Caco-2 (cell line): ENCODE data around the gene GIGYF1. TPM values are rescaled to one million over a fixed set of nuclear protein-coding genes. Genes with fewer than 3 reads are reported as not detected.

Source experiments
- BruUV-seq: library from RNA; stranded (reverse); fragments of 400-500 nt; replicated peaks from 2 replicates; lab custom pipeline; 2021; lab: Mats Ljungman, UMichigan
- CTCF ChIA-PET: fragments of 300-600 bp; sonication (Branson Sonifier 250); formaldehyde crosslinking; loops from one replicate; lab custom pipeline; 2022; ENCODE audit warnings: antibody characterized with exemption; lab: Charles Lee
- POLR2A ChIA-PET: fragments of 300-600 bp; sonication (Branson Sonifier 250); formaldehyde crosslinking; loops from one replicate; lab custom pipeline; 2022; ENCODE audit warnings: antibody characterized with exemption; lab: Charles Lee
- DNase-seq, 2 experiments: peaks; one replicate each; pipeline versions ENCODE4 v3.0.0 to v3.0.0-alpha.2; 2020 to 2022
- H3K27me3 ChIP-seq: replicated peaks from 2 replicates; pipeline ENCODE4 v1.6.0; 2011; ENCODE audit warnings: low read length; ENCODE audit not compliant: control insufficient read depth, insufficient read depth
- H3K36me3 ChIP-seq: 2 replicates; pipeline ENCODE4 v1.5.1; 2011; ENCODE audit warnings: low read length; ENCODE audit not compliant: control insufficient read depth, insufficient read depth
- H3K4me1 ChIP-seq: fragments of 250-450 bp; sonication (Bioruptor Pico); 2 replicates; pipeline ENCODE4 v1.5.1; 2020; ENCODE audit warnings: mild to moderate bottlenecking
- H3K4me3 ChIP-seq: 2 replicates; pipeline ENCODE4 v1.5.1; 2011; ENCODE audit warnings: low read depth, mild to moderate bottlenecking, control low read depth, low read length
- H3K9me3 ChIP-seq: fragments of 250-450 bp; sonication (Bioruptor Pico); 2 replicates; pipeline ENCODE4 v1.5.1; 2020; ENCODE audit warnings: mild to moderate bottlenecking, moderate library complexity
- H3K27ac Mint-ChIP-seq: one replicate; pipeline ENCODE4 v1.8.0; 2022; ENCODE audit warnings: mixed read lengths; ENCODE audit not compliant: unreplicated experiment
- H3K27me3 Mint-ChIP-seq: one replicate; pipeline ENCODE4 v1.8.0; 2022; ENCODE audit warnings: mixed read lengths; ENCODE audit not compliant: insufficient read depth, unreplicated experiment
- H3K36me3 Mint-ChIP-seq: one replicate; pipeline ENCODE4 v1.8.0; 2022; ENCODE audit warnings: mild to moderate bottlenecking, mixed read lengths; ENCODE audit not compliant: insufficient read depth, unreplicated experiment
- H3K4me1 Mint-ChIP-seq: one replicate; pipeline ENCODE4 v1.8.0; 2022; ENCODE audit warnings: low read depth, mixed read lengths; ENCODE audit not compliant: unreplicated experiment
- H3K4me3 Mint-ChIP-seq: one replicate; pipeline ENCODE4 v1.8.0; 2022; ENCODE audit warnings: mild to moderate bottlenecking, moderate library complexity, mixed read lengths; ENCODE audit not compliant: unreplicated experiment
- H3K9me3 Mint-ChIP-seq: one replicate; pipeline ENCODE4 v1.8.0; 2022; ENCODE audit warnings: mixed read lengths; ENCODE audit not compliant: unreplicated experiment
- CTCF ChIP-seq, 2 experiments: fragments of 200-600 bp in 1 of 2; IDR thresholded peaks; 1 replicate in 1 of 2; 2 replicates in 1 of 2; pipeline versions ENCODE4 v1.5.1 to v1.8.0; 2011 to 2022; ENCODE audit warnings: antibody characterized with exemption in 1 of 2, control low read depth in 1 of 2, inconsistent platforms in 1 of 2, low read depth in 1 of 2, low read length in 1 of 2, mild to moderate bottlenecking in 1 of 2, moderate library complexity in 1 of 2; ENCODE audit not compliant: insufficient read depth in 1 of 2, severe bottlenecking in 1 of 2, unreplicated experiment in 1 of 2
- intact Hi-C: fragments of 100-400 bp; cut with micrococcal nuclease; formaldehyde crosslinking; loops from one replicate; pipeline ENCODE4 v1.10.0; 2022; ENCODE audit not compliant: unreplicated experiment
- total RNA-seq: library from RNA; stranded (reverse); gene quantifications from 2 replicates; pipeline ENCODE4 v1.2.3, GENCODE V29; 2022

The GIGYF1 gene
- total RNA-seq, 1 experiment from 2014 or later = 53.1 TPM

- no peaks in the 10 kb centered on the region for H3K27me3 Mint-ChIP-seq
- no peaks in the 10 kb centered on the region for H3K9me3 Mint-ChIP-seq
- Histone ChIP-seq H3K4me3 (no peak overlapping the region), H3K9me3 (no peaks in the 10 kb centered on the region), H3K4me1 (no peaks in the 10 kb centered on the region; the same call in 1 of the 2 replicates), H3K36me3 (peaks cover 16% of the 10 kb centered on the region), H3K27me3 (no peaks in the 10 kb centered on the region)
- no peak overlapping the region for H3K27ac Mint-ChIP-seq
- no TSS peak for BruUV-seq
- intact Hi-C loops = no loop called here
- no peak for TF ChIP-seq CTCF (IDR thresholded peaks at IDR 0.05; ENCODE audit: insufficient read depth in 1 of 2, low read depth in 1 of 2, low read length in 1 of 2, severe bottlenecking in 1 of 2, unreplicated experiment in 1 of 2)
- H3K36me3 Mint-ChIP-seq = peaks cover 75% of the 10 kb centered on the region
- POLR2A ChIA-PET = no interaction called here
- no peak overlapping the region for H3K4me3 Mint-ChIP-seq
- H3K4me1 Mint-ChIP-seq = peaks cover 6% of the 10 kb centered on the region
- CTCF ChIA-PET = interaction anchor here (0.6 to 1.6 kb wide), 3 partner anchors 25 to 141 kb away, joined by 3 to 6 read pairs (median 4); partner anchors contain the start of gene POP7
- DNase-seq = no peak
Measured at GRCh38 chr7:100680576-100681271, 13.3 kb downstream of the GIGYF1 start.

- no peak for DNase-seq
- H3K36me3 ChIP-seq = peaks cover 11% of the 10 kb centered on the region
- no peaks in the 10 kb centered on the region; the same call in 1 of the 2 replicates for H3K4me1 ChIP-seq
- intact Hi-C loops = no loop called here
- H3K9me3 ChIP-seq = no peaks in the 10 kb centered on the region
- H3K4me3 Mint-ChIP-seq = no peak overlapping the region
- no peak for TF ChIP-seq CTCF (IDR thresholded peaks at IDR 0.05; ENCODE audit: insufficient read depth in 1 of 2, low read depth in 1 of 2, low read length in 1 of 2, severe bottlenecking in 1 of 2, unreplicated experiment in 1 of 2)
- H3K27ac Mint-ChIP-seq = no peak overlapping the region
- peaks cover 68% of the 10 kb centered on the region for H3K36me3 Mint-ChIP-seq
- H3K4me3 ChIP-seq = no peak overlapping the region
- no peaks in the 10 kb centered on the region for H3K9me3 Mint-ChIP-seq
- POLR2A ChIA-PET = no interaction called here
- H3K27me3 ChIP-seq = no peaks in the 10 kb centered on the region
- BruUV-seq = no TSS peak
- no peaks in the 10 kb centered on the region for H3K27me3 Mint-ChIP-seq
- CTCF ChIA-PET = interaction anchor here (0.7 to 1.6 kb wide), 2 partner anchors 26 to 93 kb away, joined by 4 to 6 read pairs; partner anchors contain the start of gene POP7
- H3K4me1 Mint-ChIP-seq = peaks cover 6% of the 10 kb centered on the region
Measured at GRCh38 chr7:100679927-100680575, 14.0 kb downstream of the GIGYF1 start.

DNA sequence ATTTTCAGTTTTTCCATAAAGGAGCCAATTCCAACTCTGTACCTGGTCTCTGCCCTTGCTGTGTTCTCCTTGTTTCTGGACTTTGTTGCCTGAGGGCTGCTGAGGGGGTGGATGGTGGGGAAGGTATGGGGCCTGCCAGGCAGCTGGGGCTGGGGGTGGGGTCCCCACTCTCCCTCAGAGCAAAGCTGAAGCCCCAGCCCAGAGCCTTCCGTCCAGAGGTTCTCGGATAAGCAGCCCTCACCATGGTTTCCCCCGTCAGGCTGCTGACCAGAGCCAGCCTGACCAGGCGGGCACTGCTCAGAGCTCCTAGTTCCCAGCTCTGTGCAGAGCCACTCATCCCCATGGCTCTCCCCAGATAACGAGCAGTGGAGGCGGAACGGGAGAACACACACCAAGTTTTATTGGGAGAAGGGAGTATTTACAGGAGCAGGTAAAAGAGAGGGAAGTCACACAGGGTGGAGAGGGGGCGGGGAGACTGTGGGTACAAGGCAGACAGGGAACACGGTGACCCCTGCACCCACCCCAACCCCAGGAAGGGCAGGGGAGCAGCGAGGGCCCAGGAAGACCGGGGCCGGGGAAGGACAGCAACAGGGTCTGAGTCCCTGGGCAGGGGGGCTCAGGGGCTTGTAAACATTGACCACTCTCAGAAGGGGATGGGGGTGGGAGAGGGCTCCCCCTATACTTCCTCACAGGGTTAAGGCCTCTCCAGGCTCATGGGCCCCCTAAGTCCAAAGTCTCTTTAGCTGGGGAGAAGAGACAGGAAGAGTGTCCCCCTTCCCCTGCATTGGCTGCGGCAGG lies 14.7 kb downstream of the GIGYF1 start:
- intact Hi-C loops = no loop called here
- Mint-ChIP-seq H3K36me3 (peaks cover 67% of the 10 kb centered on the region), H3K9me3 (no peaks in the 10 kb centered on the region), H3K27me3 (no peaks in the 10 kb centered on the region), H3K4me3 (no peak overlapping the region), H3K4me1 (peaks cover 6% of the 10 kb centered on the region), H3K27ac (no peak overlapping the region)
- TF ChIP-seq CTCF (IDR thresholded peaks at IDR 0.05; ENCODE audit: insufficient read depth in 1 of 2, low read depth in 1 of 2, low read length in 1 of 2, severe bottlenecking in 1 of 2, unreplicated experiment in 1 of 2) = no peak
- POLR2A ChIA-PET = no interaction called here
- Histone ChIP-seq H3K27me3 (no peaks in the 10 kb centered on the region), H3K4me1 (no peaks in the 10 kb centered on the region; the same call in 1 of the 2 replicates), H3K9me3 (no peaks in the 10 kb centered on the region), H3K36me3 (peaks cover 11% of the 10 kb centered on the region), H3K4me3 (no peak overlapping the region)
- TSS peak; percentile 45 for BruUV-seq
- DNase-seq = no peak
- CTCF ChIA-PET = interaction anchor here (1.6 kb wide), 1 partner anchor 26 kb away, joined by 6 read pairs; the partner anchor contains the start of gene POP7
